Caco-2 (cell line): ENCODE results near the gene CD40LG. TPM values are rescaled to one million over a fixed set of nuclear protein-coding genes. Genes with fewer than 3 reads are reported as not detected.

Experiments
- BruUV-seq: library from RNA; stranded (reverse); fragments of 400-500 nt; replicated peaks from 2 replicates; lab custom pipeline; 2021; lab: Mats Ljungman, UMichigan
- CTCF ChIA-PET: fragments of 300-600 bp; sonication (Branson Sonifier 250); formaldehyde crosslinking; loops from one replicate; lab custom pipeline; 2022; ENCODE audit warnings: antibody characterized with exemption; lab: Charles Lee
- POLR2A ChIA-PET: fragments of 300-600 bp; sonication (Branson Sonifier 250); formaldehyde crosslinking; loops from one replicate; lab custom pipeline; 2022; ENCODE audit warnings: antibody characterized with exemption; lab: Charles Lee
- DNase-seq, 2 experiments: peaks; one replicate each; pipeline versions ENCODE4 v3.0.0 to v3.0.0-alpha.2; 2020 to 2022
- H3K27me3 ChIP-seq: replicated peaks from 2 replicates; pipeline ENCODE4 v1.6.0; 2011; ENCODE audit warnings: low read length; ENCODE audit not compliant: control insufficient read depth, insufficient read depth
- H3K36me3 ChIP-seq: 2 replicates; pipeline ENCODE4 v1.5.1; 2011; ENCODE audit warnings: low read length; ENCODE audit not compliant: control insufficient read depth, insufficient read depth
- H3K4me1 ChIP-seq: fragments of 250-450 bp; sonication (Bioruptor Pico); 2 replicates; pipeline ENCODE4 v1.5.1; 2020; ENCODE audit warnings: mild to moderate bottlenecking
- H3K4me3 ChIP-seq: 2 replicates; pipeline ENCODE4 v1.5.1; 2011; ENCODE audit warnings: low read depth, mild to moderate bottlenecking, control low read depth, low read length
- H3K9me3 ChIP-seq: fragments of 250-450 bp; sonication (Bioruptor Pico); 2 replicates; pipeline ENCODE4 v1.5.1; 2020; ENCODE audit warnings: mild to moderate bottlenecking, moderate library complexity
- H3K27ac Mint-ChIP-seq: one replicate; pipeline ENCODE4 v1.8.0; 2022; ENCODE audit warnings: mixed read lengths; ENCODE audit not compliant: unreplicated experiment
- H3K27me3 Mint-ChIP-seq: one replicate; pipeline ENCODE4 v1.8.0; 2022; ENCODE audit warnings: mixed read lengths; ENCODE audit not compliant: insufficient read depth, unreplicated experiment
- H3K36me3 Mint-ChIP-seq: one replicate; pipeline ENCODE4 v1.8.0; 2022; ENCODE audit warnings: mild to moderate bottlenecking, mixed read lengths; ENCODE audit not compliant: insufficient read depth, unreplicated experiment
- H3K4me1 Mint-ChIP-seq: one replicate; pipeline ENCODE4 v1.8.0; 2022; ENCODE audit warnings: low read depth, mixed read lengths; ENCODE audit not compliant: unreplicated experiment
- H3K4me3 Mint-ChIP-seq: one replicate; pipeline ENCODE4 v1.8.0; 2022; ENCODE audit warnings: mild to moderate bottlenecking, moderate library complexity, mixed read lengths; ENCODE audit not compliant: unreplicated experiment
- H3K9me3 Mint-ChIP-seq: one replicate; pipeline ENCODE4 v1.8.0; 2022; ENCODE audit warnings: mixed read lengths; ENCODE audit not compliant: unreplicated experiment
- intact Hi-C: fragments of 100-400 bp; cut with micrococcal nuclease; formaldehyde crosslinking; loops from one replicate; pipeline ENCODE4 v1.10.0; 2022; ENCODE audit not compliant: unreplicated experiment
- total RNA-seq: library from RNA; stranded (reverse); gene quantifications from 2 replicates; pipeline ENCODE4 v1.2.3, GENCODE V29; 2022
- TF ChIP-seq, protein P1 (sequence below), 2 experiments: fragments of 200-600 bp in 1 of 2; IDR thresholded peaks; 1 replicate in 1 of 2; 2 replicates in 1 of 2; pipeline versions ENCODE4 v1.5.1 to v1.8.0; 2011 to 2022; ENCODE audit warnings: antibody characterized with exemption in 1 of 2, control low read depth in 1 of 2, inconsistent platforms in 1 of 2, low read depth in 1 of 2, low read length in 1 of 2, mild to moderate bottlenecking in 1 of 2, moderate library complexity in 1 of 2; ENCODE audit not compliant: insufficient read depth in 1 of 2, severe bottlenecking in 1 of 2, unreplicated experiment in 1 of 2

CD40LG gene
- total RNA-seq, 1 experiment from 2014 or later, result not detected

DNA sequence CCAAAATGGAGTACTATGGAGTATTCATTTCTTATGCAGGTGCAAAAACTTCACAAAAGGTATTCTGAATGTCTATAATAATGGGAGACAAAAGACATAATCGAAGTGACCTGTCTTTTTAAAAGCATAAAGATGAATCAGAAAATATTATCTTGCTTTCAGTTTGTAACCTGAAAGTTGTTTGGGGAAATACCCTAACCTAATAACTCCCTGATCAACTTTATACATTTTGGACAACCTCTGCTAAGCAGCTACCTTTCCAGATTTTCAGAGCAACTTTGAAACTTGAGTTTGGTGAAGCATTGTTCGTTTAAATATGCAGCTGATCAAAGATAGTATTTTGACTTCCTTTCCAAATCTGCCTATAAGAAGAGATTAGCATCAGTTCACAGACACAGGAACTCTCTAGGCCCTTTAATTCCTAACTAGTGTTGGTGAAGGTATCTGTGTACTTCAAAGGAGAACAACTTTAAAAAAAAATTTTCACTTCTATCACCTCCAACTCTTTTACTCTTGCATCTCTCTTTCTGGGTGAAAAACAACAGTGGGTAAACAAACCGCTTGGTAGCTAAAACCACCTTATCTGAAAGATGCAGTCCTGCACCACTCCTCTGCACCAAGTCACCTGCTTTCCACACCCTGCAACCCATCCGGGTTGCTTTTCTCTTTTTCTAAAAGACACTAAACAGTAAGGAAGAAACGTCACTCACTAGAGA lies 26.5 kb downstream of the CD40LG start:
- H3K27me3 Mint-ChIP-seq, result peaks cover 8% of the 10 kb centered on the region
- Histone ChIP-seq H3K27me3 (no peaks in the 10 kb centered on the region), H3K36me3 (no peaks in the 10 kb centered on the region), H3K9me3 (no peaks in the 10 kb centered on the region), H3K4me3 (no peak overlapping the region), H3K4me1 (no peaks in the 10 kb centered on the region)
- no peak for DNase-seq
- BruUV-seq, result no TSS peak
- no peaks in the 10 kb centered on the region for H3K4me1 Mint-ChIP-seq
- H3K9me3 Mint-ChIP-seq, result no peaks in the 10 kb centered on the region
- H3K27ac Mint-ChIP-seq, result no peak overlapping the region
- no peak overlapping the region for H3K4me3 Mint-ChIP-seq
- H3K36me3 Mint-ChIP-seq, result no peaks in the 10 kb centered on the region
- TF ChIP-seq, protein P1, sequence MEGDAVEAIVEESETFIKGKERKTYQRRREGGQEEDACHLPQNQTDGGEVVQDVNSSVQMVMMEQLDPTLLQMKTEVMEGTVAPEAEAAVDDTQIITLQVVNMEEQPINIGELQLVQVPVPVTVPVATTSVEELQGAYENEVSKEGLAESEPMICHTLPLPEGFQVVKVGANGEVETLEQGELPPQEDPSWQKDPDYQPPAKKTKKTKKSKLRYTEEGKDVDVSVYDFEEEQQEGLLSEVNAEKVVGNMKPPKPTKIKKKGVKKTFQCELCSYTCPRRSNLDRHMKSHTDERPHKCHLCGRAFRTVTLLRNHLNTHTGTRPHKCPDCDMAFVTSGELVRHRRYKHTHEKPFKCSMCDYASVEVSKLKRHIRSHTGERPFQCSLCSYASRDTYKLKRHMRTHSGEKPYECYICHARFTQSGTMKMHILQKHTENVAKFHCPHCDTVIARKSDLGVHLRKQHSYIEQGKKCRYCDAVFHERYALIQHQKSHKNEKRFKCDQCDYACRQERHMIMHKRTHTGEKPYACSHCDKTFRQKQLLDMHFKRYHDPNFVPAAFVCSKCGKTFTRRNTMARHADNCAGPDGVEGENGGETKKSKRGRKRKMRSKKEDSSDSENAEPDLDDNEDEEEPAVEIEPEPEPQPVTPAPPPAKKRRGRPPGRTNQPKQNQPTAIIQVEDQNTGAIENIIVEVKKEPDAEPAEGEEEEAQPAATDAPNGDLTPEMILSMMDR (IDR thresholded peaks at IDR 0.05; ENCODE audit: insufficient read depth in 1 of 2, low read depth in 1 of 2, low read length in 1 of 2, severe bottlenecking in 1 of 2, unreplicated experiment in 1 of 2), result no peak
- CTCF ChIA-PET, result no interaction called here
- POLR2A ChIA-PET, result no interaction called here
- intact Hi-C loops, result no loop called here

DNA sequence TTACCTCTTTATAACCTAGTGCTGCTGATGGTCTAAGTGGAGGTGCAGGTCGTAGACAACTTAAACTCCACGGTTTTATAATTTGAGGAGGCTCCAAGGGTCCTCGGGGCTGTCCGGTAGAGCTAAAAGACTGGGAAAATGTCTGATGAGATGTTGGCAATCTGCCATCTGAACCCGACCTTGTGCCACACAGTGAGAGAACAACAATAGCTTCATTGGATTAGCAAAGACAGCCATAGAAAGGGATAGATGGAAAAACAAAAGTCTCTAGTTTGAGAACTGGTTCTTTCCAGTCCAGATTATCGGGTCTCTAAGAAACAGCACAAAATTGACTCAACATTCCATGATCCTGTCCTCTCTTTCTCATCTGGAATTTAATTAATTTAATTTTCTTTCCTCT lies 31.6 kb downstream of the CD40LG start:
- no peaks in the 10 kb centered on the region for H3K9me3 ChIP-seq
- no peak overlapping the region for H3K27ac Mint-ChIP-seq
- no peaks in the 10 kb centered on the region for H3K36me3 ChIP-seq
- H3K4me3 Mint-ChIP-seq, result no peak overlapping the region
- H3K36me3 Mint-ChIP-seq, result no peaks in the 10 kb centered on the region
- BruUV-seq, result no TSS peak
- no peak overlapping the region for H3K4me3 ChIP-seq
- POLR2A ChIA-PET, result no interaction called here
- intact Hi-C loops, result no loop called here
- H3K4me1 Mint-ChIP-seq, result no peaks in the 10 kb centered on the region
- no peaks in the 10 kb centered on the region for H3K27me3 ChIP-seq
- H3K9me3 Mint-ChIP-seq, result no peaks in the 10 kb centered on the region
- H3K27me3 Mint-ChIP-seq, result peaks cover 2% of the 10 kb centered on the region
- CTCF ChIA-PET, result no interaction called here
- no peak for DNase-seq
- no peaks in the 10 kb centered on the region for H3K4me1 ChIP-seq
- TF ChIP-seq, protein P1 (IDR thresholded peaks at IDR 0.05; ENCODE audit: insufficient read depth in 1 of 2, low read depth in 1 of 2, low read length in 1 of 2, severe bottlenecking in 1 of 2, unreplicated experiment in 1 of 2), result no peak

DNA sequence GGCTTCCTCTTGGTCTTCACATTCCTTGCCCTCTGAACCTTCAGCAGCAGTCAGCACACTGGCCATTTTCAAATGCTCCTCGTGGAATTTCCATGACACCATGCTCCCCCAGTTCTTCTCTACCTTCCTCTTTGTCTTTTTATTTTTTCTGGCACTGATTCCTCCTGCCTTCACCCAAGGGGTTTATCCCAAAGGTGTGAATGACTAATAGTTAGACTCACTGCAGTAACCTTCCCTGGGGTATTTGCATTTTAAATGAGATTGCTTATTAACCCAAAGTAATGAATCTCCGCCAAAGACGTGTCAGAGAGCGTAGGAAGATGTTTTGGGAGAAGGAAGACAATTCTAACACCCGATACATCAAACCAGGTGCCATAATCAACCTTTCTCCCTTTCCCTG lies 36.2 kb downstream of the CD40LG start:
- H3K36me3 ChIP-seq, result no peaks in the 10 kb centered on the region
- Mint-ChIP-seq H3K9me3 (no peaks in the 10 kb centered on the region), H3K36me3 (no peaks in the 10 kb centered on the region), H3K27ac (no peak overlapping the region), H3K4me3 (no peak overlapping the region), H3K4me1 (no peaks in the 10 kb centered on the region), H3K27me3 (peaks cover 4% of the 10 kb centered on the region)
- CTCF ChIA-PET, result no interaction called here
- H3K4me3 ChIP-seq, result no peak overlapping the region
- DNase-seq, result no peak
- intact Hi-C loops, result no loop called here
- H3K9me3 ChIP-seq, result no peaks in the 10 kb centered on the region
- TF ChIP-seq, protein P1 (IDR thresholded peaks at IDR 0.05; ENCODE audit: insufficient read depth in 1 of 2, low read depth in 1 of 2, low read length in 1 of 2, severe bottlenecking in 1 of 2, unreplicated experiment in 1 of 2), result no peak
- POLR2A ChIA-PET, result no interaction called here
- no TSS peak for BruUV-seq
- H3K27me3 ChIP-seq, result no peaks in the 10 kb centered on the region
- H3K4me1 ChIP-seq, result no peaks in the 10 kb centered on the region
